Gastroesophageal sphincter (tissue), 4 donors: ENCODE measurements around the gene MSRB1. TPM values are rescaled to one million over a fixed set of nuclear protein-coding genes. Genes with fewer than 3 reads are reported as not detected.

Experiments
- ATAC-seq: fragments of 150-250 bp; one replicate; pipeline ENCODE4 v1.9.1; 2016; ENCODE audit warnings: mild to moderate bottlenecking, moderate library complexity
- H3K27ac ChIP-seq, 4 donors: fragments of 200-600 bp; sonication (generic) in 3 of 4; 1 replicate in 3 of 4; 2 replicates in 1 of 4; pipeline ENCODE4 v1.5.1; 2016 to 2019
- H3K27me3 ChIP-seq: fragments of 200-600 bp; sonication (generic); one replicate; pipeline ENCODE4 v1.5.1; 2019
- H3K36me3 ChIP-seq, 2 donors: fragments of 200-600 bp; sonication (generic); one replicate each; pipeline ENCODE4 v1.5.1; 2019; ENCODE audit warnings: control low read depth in 1 of 2
- H3K4me1 ChIP-seq, 3 donors: fragments of 200-600 bp; sonication (generic); 1 replicate in 2 of 3; 2 replicates in 1 of 3; pipeline ENCODE4 v1.5.1; 2016 to 2019; ENCODE audit warnings: control low read depth in 2 of 3
- H3K4me3 ChIP-seq, 2 donors: fragments of 200-600 bp; sonication (generic); one replicate each; pipeline ENCODE4 v1.5.1; 2019; ENCODE audit warnings: mild to moderate bottlenecking in 1 of 2, moderate library complexity in 1 of 2
- H3K9me3 ChIP-seq, 3 donors: fragments of 200-600 bp; sonication (generic); one replicate each; pipeline ENCODE4 v1.5.1; 2017 to 2019; ENCODE audit warnings: control low read depth in 2 of 3
- EP300 ChIP-seq: sonication (generic); formaldehyde crosslinking; IDR thresholded peaks from one replicate; pipeline ENCODE4 v1.6.1; 2017; ENCODE audit warnings: antibody characterized with exemption, mild to moderate bottlenecking
- POLR2A ChIP-seq, 2 donors: fragments of 450-650 bp; IDR thresholded peaks; one replicate each; pipeline ENCODE4 v1.6.1; 2017; ENCODE audit warnings: antibody characterized with exemption in 2 of 2, mild to moderate bottlenecking in 2 of 2, moderate library complexity in 1 of 2
- POLR2AphosphoS5 ChIP-seq: sonication (generic); formaldehyde crosslinking; IDR thresholded peaks from one replicate; pipeline ENCODE4 v1.6.1; 2017; ENCODE audit warnings: antibody characterized with exemption
- WGBS, 2 donors: methylation state at CpG; one replicate each; pipeline ENCODE4 v1.1.5; 2018; ENCODE audit warnings: low coverage in 1 of 2; 5-methylcytosine and 5-hydroxymethylcytosine counted together
- total RNA-seq, 4 donors: library from RNA; depleted of rRNA; stranded (reverse); fragments of >200 nt; gene quantifications; one replicate each; pipeline ENCODE4 v1.1.0, GENCODE V29; 2016
- TF ChIP-seq, protein P1 (sequence below), 4 experiments: fragments of 200-600 bp in 2 of 4; fragments of 450-650 bp in 2 of 4; sonication (generic) in 1 of 4; IDR thresholded peaks; one replicate each; pipeline ENCODE4 v1.5.1; 2017 to 2019; ENCODE audit warnings: antibody characterized with exemption in 4 of 4, mild to moderate bottlenecking in 2 of 4, moderate library complexity in 2 of 4

MSRB1 gene
- total RNA-seq, 4 donors from 2014 or later = 23.8 to 53.7 (median 44.8) TPM

DNA sequence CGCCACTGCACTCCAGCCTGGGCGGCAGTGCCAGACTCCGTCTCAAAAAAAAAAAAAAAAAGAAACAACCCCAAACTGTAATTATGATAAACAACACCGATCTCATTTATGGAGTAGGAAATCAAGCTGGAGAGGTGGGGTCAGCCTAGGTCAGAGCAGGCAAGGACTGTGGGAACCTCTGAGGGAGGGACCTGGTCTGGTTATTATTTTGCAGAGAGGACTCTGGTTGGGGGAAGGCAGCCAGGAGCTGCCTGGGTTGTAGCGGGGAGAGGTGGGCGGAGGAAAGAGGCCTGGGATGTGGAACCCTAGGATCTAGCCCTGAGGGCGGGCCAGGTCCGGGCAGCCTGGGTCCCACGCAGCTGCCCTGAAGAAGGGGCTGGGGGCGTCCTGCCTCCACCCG, 13.9 kb downstream of the MSRB1 start:
- peak; percentile 58 for ATAC-seq
- peak overlapping the region; percentile 51 to 89 (median 84) for H3K27ac ChIP-seq
- H3K4me1 ChIP-seq = peaks cover 0 to 16% (median 7%) of the 10 kb centered on the region in 3 donors
- H3K27me3 ChIP-seq = peaks cover 39% of the 10 kb centered on the region
- peak overlapping the region; percentile 56 to 71 for H3K4me3 ChIP-seq
- H3K9me3 ChIP-seq = no peaks in the 10 kb centered on the region
- H3K36me3 ChIP-seq = no peaks in the 10 kb centered on the region
- 4 to 5% methylated on average over 3 to 7 of the region's 11 CpGs for WGBS, 2 donors
- TF ChIP-seq POLR2AphosphoS5 = no peak
- TF ChIP-seq POLR2A (IDR thresholded peaks at IDR 0.05) = no peak
- no peak for TF ChIP-seq EP300
- TF ChIP-seq, protein P1, sequence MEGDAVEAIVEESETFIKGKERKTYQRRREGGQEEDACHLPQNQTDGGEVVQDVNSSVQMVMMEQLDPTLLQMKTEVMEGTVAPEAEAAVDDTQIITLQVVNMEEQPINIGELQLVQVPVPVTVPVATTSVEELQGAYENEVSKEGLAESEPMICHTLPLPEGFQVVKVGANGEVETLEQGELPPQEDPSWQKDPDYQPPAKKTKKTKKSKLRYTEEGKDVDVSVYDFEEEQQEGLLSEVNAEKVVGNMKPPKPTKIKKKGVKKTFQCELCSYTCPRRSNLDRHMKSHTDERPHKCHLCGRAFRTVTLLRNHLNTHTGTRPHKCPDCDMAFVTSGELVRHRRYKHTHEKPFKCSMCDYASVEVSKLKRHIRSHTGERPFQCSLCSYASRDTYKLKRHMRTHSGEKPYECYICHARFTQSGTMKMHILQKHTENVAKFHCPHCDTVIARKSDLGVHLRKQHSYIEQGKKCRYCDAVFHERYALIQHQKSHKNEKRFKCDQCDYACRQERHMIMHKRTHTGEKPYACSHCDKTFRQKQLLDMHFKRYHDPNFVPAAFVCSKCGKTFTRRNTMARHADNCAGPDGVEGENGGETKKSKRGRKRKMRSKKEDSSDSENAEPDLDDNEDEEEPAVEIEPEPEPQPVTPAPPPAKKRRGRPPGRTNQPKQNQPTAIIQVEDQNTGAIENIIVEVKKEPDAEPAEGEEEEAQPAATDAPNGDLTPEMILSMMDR (IDR thresholded peaks at IDR 0.05) = no peak

DNA sequence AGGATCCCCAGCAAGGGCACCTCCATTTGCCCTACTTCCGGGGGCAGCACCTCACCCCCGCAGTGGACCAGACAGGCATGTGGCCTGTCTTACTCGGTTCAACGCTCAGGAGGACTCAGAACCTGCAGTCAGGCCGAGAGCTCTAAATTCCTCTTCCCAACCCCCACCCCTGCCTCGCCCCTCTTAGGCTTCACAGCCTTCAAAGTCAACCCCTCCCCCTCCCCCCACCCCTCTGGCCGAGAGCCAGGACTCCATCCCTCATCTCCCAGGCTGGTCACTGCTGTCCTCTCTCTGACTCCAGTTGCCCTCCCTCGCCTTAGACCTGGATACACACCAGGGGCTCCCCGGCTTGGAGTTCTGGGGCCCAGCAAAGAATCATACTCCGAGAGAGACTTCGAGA, 16.7 kb downstream of the MSRB1 start:
- Histone ChIP-seq H3K27ac (no peak overlapping the region), H3K4me3 (no peak overlapping the region), H3K27me3 (peaks cover 45% of the 10 kb centered on the region), H3K36me3 (no peaks in the 10 kb centered on the region), H3K4me1 (peaks cover 0 to 27% (median 14%) of the 10 kb centered on the region in 3 donors), H3K9me3 (no peaks in the 10 kb centered on the region)
- WGBS, 2 donors = 30 to 61% methylated on average over 2 to 6 of the region's 11 CpGs
- ATAC-seq = no peak
- TF ChIP-seq POLR2AphosphoS5 (no peak), EP300 (no peak), POLR2A (IDR thresholded peaks at IDR 0.05) (no peak)
- TF ChIP-seq, protein P1 (IDR thresholded peaks at IDR 0.05) = no peak

DNA sequence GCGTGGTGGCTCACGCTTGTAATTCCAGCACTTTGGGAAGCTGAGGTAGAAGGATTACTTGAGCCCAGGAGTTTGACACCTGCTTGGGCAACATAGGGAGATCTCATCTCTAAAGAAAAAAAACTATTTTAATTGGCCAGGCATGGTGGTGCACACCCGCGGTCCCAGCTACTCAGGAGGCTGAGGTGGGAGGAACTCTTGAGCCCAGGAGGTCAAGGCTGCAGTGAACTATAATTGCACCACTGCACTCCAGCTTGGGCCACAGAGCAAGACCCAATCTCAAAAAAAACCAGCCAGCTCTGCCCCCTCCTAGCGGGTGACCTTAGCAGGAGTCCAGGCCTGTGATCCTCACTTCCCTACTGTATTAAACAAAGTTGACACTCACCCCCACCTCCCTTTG, 18.9 kb downstream of the MSRB1 start:
- Histone ChIP-seq H3K36me3 (no peaks in the 10 kb centered on the region), H3K9me3 (no peaks in the 10 kb centered on the region), H3K4me3 (no peak overlapping the region), H3K27me3 (peaks cover 65% of the 10 kb centered on the region), H3K4me1 (peaks cover 0 to 15% (median 9%) of the 10 kb centered on the region in 3 donors), H3K27ac (no peak overlapping the region)
- no peak for TF ChIP-seq POLR2AphosphoS5
- TF ChIP-seq, protein P1 (IDR thresholded peaks at IDR 0.05) = no peak
- TF ChIP-seq EP300 = no peak
- no peak for TF ChIP-seq POLR2A (IDR thresholded peaks at IDR 0.05)
- 60 to 70% methylated on average over 1 to 2 of the region's 5 CpGs for WGBS, 2 donors
- ATAC-seq = no peak

DNA sequence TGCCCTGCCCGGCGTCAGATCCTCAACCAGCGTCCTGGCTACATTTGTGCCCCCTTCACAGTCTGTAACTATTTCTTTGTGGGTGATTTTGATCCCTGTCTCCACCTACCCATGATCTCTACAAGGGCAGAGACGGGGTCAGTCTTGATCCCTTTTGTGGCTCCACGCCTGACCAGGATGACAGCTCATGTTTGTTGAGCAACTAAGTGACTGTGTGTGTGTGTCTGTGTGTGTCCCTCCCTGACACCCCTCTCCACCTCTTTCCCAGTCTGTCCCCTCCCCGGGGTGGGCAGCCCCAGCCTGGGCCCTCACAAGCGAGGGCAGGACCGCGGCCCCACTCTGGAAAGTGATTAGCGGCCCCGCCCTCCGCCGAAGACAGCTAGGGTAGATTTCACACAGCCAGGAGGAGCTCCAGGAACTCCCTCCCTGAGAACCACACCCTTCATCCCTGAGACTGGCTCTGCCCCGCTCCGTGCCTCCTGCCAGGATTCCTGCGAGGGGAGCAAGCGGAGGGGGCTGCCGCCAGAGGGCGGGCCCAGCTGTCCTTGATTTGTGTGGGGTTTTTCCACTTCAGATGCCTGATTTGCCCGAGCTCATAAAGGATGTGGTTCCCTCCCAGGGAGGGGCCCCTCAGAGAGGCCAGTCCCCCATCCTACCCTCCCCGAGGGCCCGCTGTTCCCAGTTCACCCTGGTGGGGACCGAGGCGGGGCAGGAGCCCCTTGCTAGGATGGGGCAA, 19.5 kb downstream of the MSRB1 start:
- WGBS, 2 donors = 33 to 55% methylated on average over 2 to 5 of the region's 24 CpGs

More for the DNA sequence above, 19.5 kb downstream of the MSRB1 start:
- TF ChIP-seq, protein P1 (IDR thresholded peaks at IDR 0.05) = peak in 2 of 4 experiments; percentile 26 to 31
- TF ChIP-seq EP300 = no peak
- no peaks in the 10 kb centered on the region for H3K9me3 ChIP-seq
- ATAC-seq = peak; percentile 57
- H3K36me3 ChIP-seq = no peaks in the 10 kb centered on the region
- H3K4me1 ChIP-seq = peaks cover 0 to 16% (median 7%) of the 10 kb centered on the region in 3 donors
- no peak overlapping the region for H3K4me3 ChIP-seq
- no peak overlapping the region for H3K27ac ChIP-seq
- peaks cover 71% of the 10 kb centered on the region for H3K27me3 ChIP-seq
